ENCODE measurements around the gene FDXACB1.

DNA sequence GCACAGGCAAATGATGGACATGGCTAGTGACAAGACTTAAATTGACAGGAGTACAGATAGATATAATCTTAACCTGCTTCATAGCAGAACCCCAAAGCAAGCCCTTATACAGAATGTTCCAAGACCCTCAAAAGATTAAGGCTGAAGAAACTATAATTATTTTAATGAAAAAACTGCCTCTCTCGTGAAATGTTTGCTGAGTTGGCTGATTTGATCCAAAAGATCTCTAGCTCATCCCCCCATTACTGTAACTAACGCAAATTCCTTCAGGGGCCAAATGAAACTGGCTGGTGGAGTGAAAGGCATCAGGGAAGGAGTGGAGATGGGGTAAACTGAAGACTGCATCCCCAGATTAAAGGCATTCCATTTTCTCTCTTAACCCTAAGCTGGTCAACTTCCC lies 26.9 kb downstream of the FDXACB1 start:
- TF ChIP-seq POLR2AphosphoS5 (IDR thresholded peaks at IDR 0.05; ENCODE audit: borderline replicate concordance, low read depth, low read length) (no peak), EZH2 (IDR thresholded peaks at IDR 0.05) (no peak)
